GM06990 (cell line): ENCODE results near the gene PACSIN1.

Source experiments
- DNase-seq: peaks from one replicate; pipeline ENCODE4 v3.0.0-alpha.2; 2011; ENCODE audit not compliant: insufficient read length; ENCODE audit errors: extremely low read depth
- H3K27me3 ChIP-seq: replicated peaks from 2 replicates; pipeline ENCODE4 v1.6.0; 2011; ENCODE audit warnings: low read length; ENCODE audit not compliant: control insufficient read depth, insufficient read depth
- H3K36me3 ChIP-seq: 2 replicates; pipeline ENCODE4 v1.5.1; 2011; ENCODE audit warnings: low read length; ENCODE audit not compliant: control insufficient read depth, insufficient read depth
- H3K4me3 ChIP-seq: replicated peaks from 2 replicates; pipeline ENCODE4 v1.5.1; 2011; ENCODE audit warnings: low read depth, mild to moderate bottlenecking, control low read depth, low read length
- TF ChIP-seq, protein P1 (sequence below): IDR thresholded peaks from 2 replicates; pipeline ENCODE4 v1.5.1; 2011; ENCODE audit warnings: low read length, control low read depth, mild to moderate bottlenecking, inconsistent platforms; ENCODE audit not compliant: insufficient read depth, poor library complexity, severe bottlenecking

The PACSIN1 gene

DNA sequence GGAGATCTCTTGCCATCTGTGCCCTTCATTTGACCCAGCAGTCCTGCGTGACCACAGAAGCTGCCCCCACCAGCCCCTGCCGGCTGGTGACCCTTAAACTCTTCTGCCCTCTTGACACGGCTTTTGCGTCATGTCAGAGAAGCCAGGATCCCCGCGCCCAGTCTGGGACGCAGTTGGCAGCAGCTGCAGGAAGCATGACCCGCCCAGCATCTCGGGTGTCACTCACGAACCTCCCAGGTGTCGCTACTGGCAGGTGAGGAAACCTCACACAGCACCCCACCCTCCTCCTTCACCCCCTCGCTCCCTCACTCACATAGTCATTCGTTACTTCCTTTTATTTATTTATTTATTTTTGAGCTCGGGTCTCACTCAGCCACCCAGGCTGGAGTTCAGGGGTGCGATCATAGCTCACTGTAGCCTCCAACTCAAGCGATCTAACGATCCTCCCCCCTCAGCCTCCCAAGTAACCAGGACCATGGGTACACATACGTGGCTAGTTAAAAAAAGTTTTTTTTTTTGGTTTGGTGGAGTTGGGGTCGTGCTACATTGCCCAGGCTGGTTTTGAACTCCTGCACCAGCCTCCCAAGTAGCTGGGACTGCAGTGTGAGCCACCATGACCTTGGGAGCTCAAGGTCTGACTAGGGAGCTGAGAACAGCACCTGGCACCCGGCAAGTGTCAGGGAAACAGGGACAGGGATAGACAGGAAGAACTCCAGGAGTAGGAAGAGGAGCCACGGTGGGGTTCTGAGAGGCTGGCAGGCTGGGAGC is 104.4 kb downstream of the PACSIN1 start:
- no peaks in the 10 kb centered on the region for H3K36me3 ChIP-seq
- no peak overlapping the region for H3K4me3 ChIP-seq
- no peaks in the 10 kb centered on the region; the same call in none of the 2 replicates for H3K27me3 ChIP-seq
- no peak for DNase-seq
- TF ChIP-seq, protein P1, sequence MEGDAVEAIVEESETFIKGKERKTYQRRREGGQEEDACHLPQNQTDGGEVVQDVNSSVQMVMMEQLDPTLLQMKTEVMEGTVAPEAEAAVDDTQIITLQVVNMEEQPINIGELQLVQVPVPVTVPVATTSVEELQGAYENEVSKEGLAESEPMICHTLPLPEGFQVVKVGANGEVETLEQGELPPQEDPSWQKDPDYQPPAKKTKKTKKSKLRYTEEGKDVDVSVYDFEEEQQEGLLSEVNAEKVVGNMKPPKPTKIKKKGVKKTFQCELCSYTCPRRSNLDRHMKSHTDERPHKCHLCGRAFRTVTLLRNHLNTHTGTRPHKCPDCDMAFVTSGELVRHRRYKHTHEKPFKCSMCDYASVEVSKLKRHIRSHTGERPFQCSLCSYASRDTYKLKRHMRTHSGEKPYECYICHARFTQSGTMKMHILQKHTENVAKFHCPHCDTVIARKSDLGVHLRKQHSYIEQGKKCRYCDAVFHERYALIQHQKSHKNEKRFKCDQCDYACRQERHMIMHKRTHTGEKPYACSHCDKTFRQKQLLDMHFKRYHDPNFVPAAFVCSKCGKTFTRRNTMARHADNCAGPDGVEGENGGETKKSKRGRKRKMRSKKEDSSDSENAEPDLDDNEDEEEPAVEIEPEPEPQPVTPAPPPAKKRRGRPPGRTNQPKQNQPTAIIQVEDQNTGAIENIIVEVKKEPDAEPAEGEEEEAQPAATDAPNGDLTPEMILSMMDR: no peak

- TF ChIP-seq, protein P1: no peak
- Histone ChIP-seq H3K36me3 (no peaks in the 10 kb centered on the region), H3K27me3 (no peaks in the 10 kb centered on the region; the same call in none of the 2 replicates), H3K4me3 (no peak overlapping the region)
- no peak for DNase-seq
These were observed 105.5 kb downstream of the PACSIN1 start for GRCh38 chr6:34571388-34571787.

DNA sequence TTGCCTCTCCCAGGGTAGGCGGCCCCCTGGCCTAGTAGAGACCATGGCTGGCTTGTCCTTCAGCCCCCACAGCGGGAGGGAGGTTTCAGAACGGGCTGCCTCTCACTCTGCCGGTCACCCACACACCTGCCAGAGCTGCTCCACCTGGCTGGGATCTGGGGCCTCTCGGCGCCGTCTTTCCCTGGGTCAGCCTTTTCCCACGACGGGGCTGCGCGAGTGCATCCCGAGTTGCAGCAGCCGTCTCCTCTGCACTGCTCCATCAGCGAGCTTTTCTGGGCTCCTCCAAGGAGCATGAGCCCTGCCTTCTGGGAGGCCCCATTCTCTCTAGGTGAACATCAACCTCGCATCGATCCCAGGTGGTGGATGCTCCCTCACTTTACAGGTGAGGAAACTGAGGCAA is 106.1 kb downstream of the PACSIN1 start:
- Histone ChIP-seq H3K27me3 (no peaks in the 10 kb centered on the region; the same call in none of the 2 replicates), H3K4me3 (no peak overlapping the region), H3K36me3 (no peaks in the 10 kb centered on the region)
- DNase-seq: no peak
- TF ChIP-seq, protein P1: no peak

DNA sequence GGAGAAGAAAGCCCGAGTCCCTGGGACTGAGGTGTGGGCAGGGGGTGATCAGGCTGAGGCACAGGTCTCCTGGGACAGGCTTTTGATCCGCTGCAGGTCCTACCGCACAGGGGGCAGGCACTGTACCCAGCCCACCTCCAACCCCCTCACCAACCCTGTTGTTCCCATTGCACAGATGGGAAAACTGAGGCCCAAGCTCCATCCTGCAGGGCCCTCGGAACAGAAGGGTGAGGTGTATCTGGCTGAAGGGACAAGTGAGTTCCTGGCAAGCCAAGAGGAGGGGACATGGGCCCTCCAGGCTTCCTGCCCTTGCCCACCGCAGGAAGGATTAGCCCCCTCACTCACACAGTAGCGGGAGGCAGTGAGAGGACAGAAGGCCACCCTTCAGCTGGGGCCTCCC is 106.7 kb downstream of the PACSIN1 start:
- H3K27me3 ChIP-seq: no peaks in the 10 kb centered on the region; the same call in none of the 2 replicates
- no peak for DNase-seq
- TF ChIP-seq, protein P1: no peak
- H3K4me3 ChIP-seq: no peak overlapping the region
- H3K36me3 ChIP-seq: no peaks in the 10 kb centered on the region

DNA sequence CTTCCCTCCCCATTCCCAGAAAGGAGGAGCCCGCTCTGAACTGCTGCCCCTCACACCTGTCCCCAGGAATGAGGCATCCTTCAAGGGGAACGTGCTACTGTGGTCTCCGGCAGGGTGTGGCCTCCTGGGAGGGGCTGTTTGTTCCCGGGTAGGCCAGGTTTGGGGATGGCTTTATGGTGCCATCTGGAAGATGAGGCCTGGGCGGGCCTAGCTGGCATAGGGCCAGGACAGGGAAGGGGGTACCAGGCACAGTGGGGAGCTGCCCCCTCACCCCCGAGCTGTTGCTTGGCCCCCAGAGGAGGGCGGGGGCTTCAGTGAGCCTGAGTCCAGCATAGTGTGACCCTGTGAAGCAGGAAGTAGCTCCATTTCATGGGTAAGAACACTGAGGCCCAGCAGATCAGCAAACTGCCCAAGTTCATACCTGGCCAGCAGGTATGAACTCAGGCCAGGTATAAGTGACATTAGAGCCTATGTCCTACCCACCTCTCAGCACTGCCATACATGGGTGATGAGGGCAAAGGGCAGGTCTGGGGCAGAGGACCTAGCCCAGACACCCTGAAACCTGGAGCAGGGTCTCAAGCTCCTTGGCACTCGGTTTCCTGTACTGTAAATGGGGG is 107.8 kb downstream of the PACSIN1 start:
- H3K27me3 ChIP-seq: no peaks in the 10 kb centered on the region; the same call in none of the 2 replicates
- no peak overlapping the region for H3K4me3 ChIP-seq
- TF ChIP-seq, protein P1: no peak
- no peak for DNase-seq
- H3K36me3 ChIP-seq: no peaks in the 10 kb centered on the region
